SK-N-SH (cell line): ENCODE data around the gene NID1. TPM values are rescaled to one million over a fixed set of nuclear protein-coding genes. Genes with fewer than 3 reads are reported as not detected.

Source experiments
- CTCF ChIA-PET: fragments of 300-600, 350-600 bp; formaldehyde crosslinking; extraction: SDS; loops from one replicate; lab custom pipeline; 2021; lab: Yijun Ruan, JAX
- POLR2A ChIA-PET: fragments of 350-600 bp; sonication (Branson Sonifier 250); formaldehyde crosslinking; extraction: SDS; loops from one replicate; lab custom pipeline; 2020; ENCODE audit warnings: antibody characterized with exemption, inconsistent platforms; lab: Yijun Ruan, JAX
- DNase-seq: peaks from one replicate; pipeline ENCODE4 v3.0.0; 2012
- H2AFZ ChIP-seq: fragments of 200-600 bp; sonication (generic); 2 replicates; pipeline ENCODE4 v1.8.1; 2016; ENCODE audit warnings: antibody characterized with exemption, mild to moderate bottlenecking, low read depth
- H3F3A ChIP-seq: fragments of 200-600 bp; sonication (generic); replicated peaks from 2 replicates; pipeline ENCODE3; 2016; ENCODE audit warnings: antibody characterized with exemption, mild to moderate bottlenecking; ENCODE audit not compliant: insufficient read depth
- H3K27ac ChIP-seq, 2 experiments: fragments of 200-500 bp in 1 of 2; fragments of 200-600 bp in 1 of 2; sonication (Bioruptor generic) in 1 of 2; sonication (generic), shearing (Covaris generic) in 1 of 2; 2 replicates each; pipeline versions ENCODE4 v1.5.1 to v1.6.1; 2014 to 2016; ENCODE audit warnings: low read depth in 2 of 2, inconsistent platforms in 1 of 2, low read length in 1 of 2, mild to moderate bottlenecking in 1 of 2, mixed read lengths in 1 of 2
- H3K27me3 ChIP-seq: fragments of 200-600 bp; sonication (generic), shearing (Covaris generic); 2 replicates; pipeline ENCODE4 v1.6.1; 2016; ENCODE audit warnings: mixed run types; ENCODE audit not compliant: insufficient read depth
- H3K36me3 ChIP-seq, 2 experiments: fragments of 200-500 bp in 1 of 2; fragments of 200-600 bp in 1 of 2; sonication (Bioruptor generic) in 1 of 2; sonication (generic) in 1 of 2; replicated peaks in 1 of 2; 2 replicates each; pipeline versions ENCODE3 to v1.5.1; 2014 to 2016; ENCODE audit warnings: low read length in 1 of 2, mild to moderate bottlenecking in 1 of 2; ENCODE audit not compliant: insufficient read depth in 2 of 2, control insufficient read depth in 1 of 2
- H3K4me1 ChIP-seq, 2 experiments: fragments of 200-500 bp in 1 of 2; fragments of 200-600 bp in 1 of 2; sonication (Bioruptor generic) in 1 of 2; sonication (generic), shearing (Covaris generic) in 1 of 2; 2 replicates each; pipeline versions ENCODE4 v1.5.1 to v1.6.1; 2014 to 2016; ENCODE audit warnings: low read depth in 1 of 2, low read length in 1 of 2, mixed run types in 1 of 2; ENCODE audit not compliant: insufficient read depth in 2 of 2, control insufficient read depth in 1 of 2
- H3K4me2 ChIP-seq: fragments of 200-600 bp; sonication (generic), shearing (Covaris generic); 2 replicates; pipeline ENCODE4 v1.6.1; 2017; ENCODE audit warnings: mixed run types
- H3K4me3 ChIP-seq, 2 experiments: fragments of 200-500 bp in 1 of 2; fragments of 200-600 bp in 1 of 2; sonication (Bioruptor generic) in 1 of 2; sonication (generic), shearing (Covaris generic) in 1 of 2; 2 replicates each; pipeline versions ENCODE4 v1.5.1 to v1.8.1; 2014 to 2016; ENCODE audit warnings: low read depth in 2 of 2, inconsistent platforms in 1 of 2, low read length in 1 of 2, mild to moderate bottlenecking in 1 of 2, mixed read lengths in 1 of 2, moderate library complexity in 1 of 2
- H3K79me2 ChIP-seq: fragments of 200-600 bp; sonication (generic); 2 replicates; pipeline ENCODE4 v1.8.1; 2017; ENCODE audit warnings: mild to moderate bottlenecking; ENCODE audit not compliant: insufficient read depth
- H3K9ac ChIP-seq: fragments of 200-600 bp; sonication (generic); 2 replicates; pipeline ENCODE4 v1.6.1; 2017; ENCODE audit warnings: mixed run types
- H3K9me2 ChIP-seq: fragments of 200-600 bp; sonication (generic); 2 replicates; pipeline ENCODE4 v1.6.1; 2017; ENCODE audit warnings: mixed run types
- H3K9me3 ChIP-seq: fragments of 200-600 bp; sonication (generic); 2 replicates; pipeline ENCODE4 v1.6.1; 2017; ENCODE audit warnings: mixed run types, mild to moderate bottlenecking, moderate library complexity
- H4K20me1 ChIP-seq: fragments of 200-600 bp; sonication (generic); 2 replicates; pipeline ENCODE4 v1.6.1; 2017; ENCODE audit warnings: mild to moderate bottlenecking, mixed run types; ENCODE audit not compliant: insufficient read depth
- CHD2 ChIP-seq: fragments of 150-350 bp; IDR thresholded peaks from 2 replicates; pipeline ENCODE4 v1.6.1; 2018; ENCODE audit warnings: low read length; ENCODE audit not compliant: partially characterized antibody
- ELF1 ChIP-seq: IDR thresholded peaks from 2 replicates; pipeline ENCODE4 v1.4.0; 2012
- IRF3 ChIP-seq: fragments of 150-350 bp; IDR thresholded peaks from 2 replicates; pipeline ENCODE4 v1.6.1; 2016; ENCODE audit warnings: mild to moderate bottlenecking, low read depth, low read length
- MEF2A ChIP-seq: IDR thresholded peaks from 2 replicates; pipeline ENCODE4 v1.4.0; 2012; ENCODE audit warnings: low read depth, borderline replicate concordance
- MXI1 ChIP-seq: IDR thresholded peaks from 2 replicates; pipeline ENCODE4 v1.6.1; 2012; ENCODE audit warnings: mild to moderate bottlenecking, low read depth, low read length, improper control_type of control experiment
- NRF1 ChIP-seq: IDR thresholded peaks from 2 replicates; pipeline ENCODE4 v1.6.1; 2012; ENCODE audit warnings: low read depth, mild to moderate bottlenecking, low read length
- POLR2AphosphoS5 ChIP-seq: IDR thresholded peaks from 2 replicates; pipeline ENCODE4 v1.6.1; 2012; ENCODE audit warnings: low read depth, low read length
- RAD21 ChIP-seq: IDR thresholded peaks from 2 replicates; pipeline ENCODE4 v1.6.1; 2012; ENCODE audit warnings: mild to moderate bottlenecking, low read length
- REST ChIP-seq: IDR thresholded peaks from 2 replicates; pipeline ENCODE4 v1.6.1; 2012; ENCODE audit warnings: mild to moderate bottlenecking, low read depth, low read length, moderate library complexity
- RFX5 ChIP-seq: IDR thresholded peaks from 2 replicates; pipeline ENCODE4 v1.6.1; 2012; ENCODE audit warnings: mild to moderate bottlenecking, improper control_type of control experiment, low read length
- SIN3A ChIP-seq: IDR thresholded peaks from 2 replicates; pipeline ENCODE4 v1.6.1; 2012; ENCODE audit warnings: low read depth, mild to moderate bottlenecking, low read length, moderate library complexity, borderline replicate concordance
- TAF1 ChIP-seq: IDR thresholded peaks from 2 replicates; pipeline ENCODE4 v1.6.1; 2012; ENCODE audit warnings: low read depth, mild to moderate bottlenecking, low read length, moderate library complexity, borderline replicate concordance
- TCF12 ChIP-seq: IDR thresholded peaks from 2 replicates; pipeline ENCODE4 v1.4.0; 2012
- YY1 ChIP-seq: IDR thresholded peaks from 2 replicates; pipeline ENCODE4 v1.4.0; 2012; ENCODE audit warnings: low read depth, mild to moderate bottlenecking
- ZBTB33 ChIP-seq: IDR thresholded peaks from 2 replicates; pipeline ENCODE4 v1.4.0; 2012; ENCODE audit warnings: low read depth, borderline replicate concordance
- WGBS: methylation state at CpG from one replicate; pipeline ENCODE4 v1.1.6; 2017; ENCODE audit warnings: low lambda C conversion rate; 5-methylcytosine and 5-hydroxymethylcytosine counted together
- polyA plus RNA-seq, 3 experiments: library from polyadenylated mRNA; depleted of rRNA; stranded (reverse); fragments of >200 nt; gene quantifications; 2 replicates each; pipeline ENCODE4 v1.2.3, GENCODE V29; 2012
- TF ChIP-seq, protein P1 (sequence below): IDR thresholded peaks from 2 replicates; pipeline ENCODE4 v1.4.0; 2012; ENCODE audit warnings: low read depth, borderline replicate concordance
- TF ChIP-seq, protein P2 (sequence below): IDR thresholded peaks from 2 replicates; pipeline ENCODE4 v1.4.0; 2012; ENCODE audit warnings: low read depth

The NID1 gene
- polyA plus RNA-seq, 1 of the 3 experiments (the other 2 are of a cell fraction): 74.3 TPM

GRCh38 chr1:235952950-235953615 lies 111.8 kb downstream of the NID1 start (continued):
- TF ChIP-seq SIN3A (no peak), POLR2AphosphoS5 (no peak), TAF1 (no peak)

DNA sequence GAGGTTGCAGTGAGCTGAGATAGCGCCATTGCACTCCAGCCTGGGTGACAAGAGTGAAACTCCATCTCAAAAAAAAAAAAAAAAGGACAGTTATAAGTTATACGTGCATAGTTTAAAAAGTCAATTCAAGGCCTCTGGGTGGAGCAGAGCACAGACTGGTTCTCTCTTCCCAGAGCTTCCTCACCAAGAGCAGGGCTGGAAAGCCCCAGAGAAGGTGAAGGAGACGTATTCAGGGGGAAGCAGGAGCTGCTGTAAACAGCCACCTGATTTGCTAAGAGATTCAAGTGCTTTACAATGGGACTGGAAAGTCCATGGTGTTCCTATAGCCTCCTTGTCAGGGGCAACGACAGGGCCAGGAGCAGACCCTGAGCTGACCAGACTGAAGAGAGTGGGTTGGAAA lies 113.2 kb downstream of the NID1 start:
- CTCF ChIA-PET: interaction anchor here (0.9 to 2.6 kb wide), 3 partner anchors 9 to 86 kb away, joined by 3 to 7 read pairs (median 3); no protein-coding TSS in a partner anchor
- DNase-seq: no peak
- WGBS: 91% methylated on average over 4 of the region's 4 CpGs
- Histone ChIP-seq H3K9ac (no peak overlapping the region), H4K20me1 (no peaks in the 10 kb centered on the region), H3K9me2 (no peaks in the 10 kb centered on the region), H2AFZ (no peak overlapping the region), H3K36me3 (no peaks in the 10 kb centered on the region), H3K4me1 (no peaks in the 10 kb centered on the region), H3K27ac (no peak overlapping the region), H3K9me3 (no peaks in the 10 kb centered on the region), H3F3A (peaks cover 5% of the 10 kb centered on the region), H3K4me3 (no peak overlapping the region), H3K79me2 (no peaks in the 10 kb centered on the region), H3K4me2 (no peak overlapping the region), H3K27me3 (no peaks in the 10 kb centered on the region)
- TF ChIP-seq RAD21: no peak
- no peak for TF ChIP-seq POLR2AphosphoS5
- no peak for TF ChIP-seq MEF2A
- POLR2A ChIA-PET: no interaction called here

GRCh38 chr1:235950318-235950717 lies 114.6 kb downstream of the NID1 start:
- no peak for DNase-seq
- no peaks in the 10 kb centered on the region for H3K36me3 ChIP-seq
- CTCF ChIA-PET: interaction anchor here (1.2 to 2.6 kb wide), 3 partner anchors 11 to 85 kb away, joined by 3 to 7 read pairs (median 7); no protein-coding TSS in a partner anchor
- no peak for TF ChIP-seq ZBTB33
- no peak for TF ChIP-seq MEF2A
- no peak for TF ChIP-seq TAF1
- TF ChIP-seq IRF3: no peak
- no peak for TF ChIP-seq RFX5
- no peak for TF ChIP-seq ELF1
- TF ChIP-seq REST: no peak
- TF ChIP-seq, protein P1, sequence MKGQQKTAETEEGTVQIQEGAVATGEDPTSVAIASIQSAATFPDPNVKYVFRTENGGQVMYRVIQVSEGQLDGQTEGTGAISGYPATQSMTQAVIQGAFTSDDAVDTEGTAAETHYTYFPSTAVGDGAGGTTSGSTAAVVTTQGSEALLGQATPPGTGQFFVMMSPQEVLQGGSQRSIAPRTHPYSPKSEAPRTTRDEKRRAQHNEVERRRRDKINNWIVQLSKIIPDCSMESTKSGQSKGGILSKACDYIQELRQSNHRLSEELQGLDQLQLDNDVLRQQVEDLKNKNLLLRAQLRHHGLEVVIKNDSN: no peak
- TF ChIP-seq, protein P2, sequence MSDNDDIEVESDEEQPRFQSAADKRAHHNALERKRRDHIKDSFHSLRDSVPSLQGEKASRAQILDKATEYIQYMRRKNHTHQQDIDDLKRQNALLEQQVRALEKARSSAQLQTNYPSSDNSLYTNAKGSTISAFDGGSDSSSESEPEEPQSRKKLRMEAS: no peak
- TF ChIP-seq YY1: no peak
- TF ChIP-seq NRF1: no peak
- TF ChIP-seq TCF12: no peak
- no peak for TF ChIP-seq RAD21
- no peak for TF ChIP-seq CHD2
- TF ChIP-seq MXI1: no peak

More at GRCh38 chr1:235950318-235950717, 114.6 kb downstream of the NID1 start:
- Histone ChIP-seq H3K27me3 (no peaks in the 10 kb centered on the region), H3K4me1 (no peaks in the 10 kb centered on the region), H3K79me2 (no peaks in the 10 kb centered on the region), H2AFZ (no peak overlapping the region), H3K4me3 (no peak overlapping the region), H3K27ac (no peak overlapping the region), H4K20me1 (no peaks in the 10 kb centered on the region), H3F3A (peaks cover 5% of the 10 kb centered on the region), H3K9me2 (no peaks in the 10 kb centered on the region), H3K4me2 (no peak overlapping the region), H3K9me3 (no peaks in the 10 kb centered on the region), H3K9ac (no peak overlapping the region)
- POLR2A ChIA-PET: no interaction called here
- WGBS: 81% methylated on average over 6 of the region's 10 CpGs
